Neural cell (in vitro differentiated cells): Measurements from ENCODE around the gene LBHD1. TPM values are rescaled to one million over a fixed set of nuclear protein-coding genes. Genes with fewer than 3 reads are reported as not detected.
A peak's percentile ranks its signal among the peaks of the same experiment; 100 is the strongest.
"Not testable (repeated sequence)": the region's sequence is repeated elsewhere in the genome, so short reads cannot be mapped to it uniquely, and the experiment has no call there.

ENCODE experiments used
- H2AFZ ChIP-seq: fragments of 200-600, 300-800 bp; sonication (generic), shearing (Covaris generic); 2 replicates; pipeline ENCODE4 v1.6.0; 2014; ENCODE audit warnings: low read depth, mild to moderate bottlenecking, antibody characterized with exemption, low read length, moderate library complexity
- H3F3A ChIP-seq: fragments of 200-600 bp; shearing (Covaris generic); 2 replicates; pipeline ENCODE4 v1.6.1; 2016; ENCODE audit warnings: mild to moderate bottlenecking, moderate library complexity, mixed read lengths, antibody characterized with exemption, low read length; ENCODE audit not compliant: insufficient read depth, poor library complexity, severe bottlenecking
- H3K27ac ChIP-seq: fragments of 200-600, 300-800 bp; sonication (generic), shearing (Covaris generic); 2 replicates; pipeline ENCODE4 v1.5.1; 2014; ENCODE audit warnings: mild to moderate bottlenecking, low read length, moderate library complexity
- H3K27me3 ChIP-seq: fragments of 300-800, 200-600 bp; sonication (generic), shearing (Covaris generic); 2 replicates; pipeline ENCODE4 v1.6.0; 2014; ENCODE audit warnings: mild to moderate bottlenecking, low read depth, low read length, moderate library complexity; ENCODE audit not compliant: insufficient read depth
- H3K36me3 ChIP-seq: fragments of 300-800, 200-600 bp; sonication (generic), shearing (Covaris generic); 2 replicates; pipeline ENCODE4 v1.5.1; 2014; ENCODE audit warnings: mild to moderate bottlenecking, antibody characterized with exemption, low read length, moderate library complexity; ENCODE audit not compliant: insufficient read depth
- H3K4me2 ChIP-seq: fragments of 300-800, 200-600 bp; sonication (generic), shearing (Covaris generic); 2 replicates; pipeline ENCODE4 v1.6.0; 2014; ENCODE audit warnings: mild to moderate bottlenecking, low read length
- H3K4me3 ChIP-seq: fragments of 300-800, 200-600 bp; sonication (generic), shearing (Covaris generic); 2 replicates; pipeline ENCODE4 v1.5.1; 2014; ENCODE audit warnings: mild to moderate bottlenecking, low read length, moderate library complexity
- H3K79me2 ChIP-seq: fragments of 200-600 bp; shearing (Covaris generic); replicated peaks from 2 replicates; pipeline ENCODE4 v1.6.0; 2014; ENCODE audit warnings: mild to moderate bottlenecking, low read length, moderate library complexity; ENCODE audit not compliant: insufficient read depth
- H3K9ac ChIP-seq: fragments of 300-800, 200-600 bp; sonication (generic), shearing (Covaris generic); 2 replicates; pipeline ENCODE4 v1.6.1; 2016; ENCODE audit warnings: mild to moderate bottlenecking, low read length, mixed read lengths
- H3K9me2 ChIP-seq: fragments of 200-600 bp; shearing (Covaris generic); 2 replicates; pipeline ENCODE4 v1.6.1; 2016; ENCODE audit warnings: mild to moderate bottlenecking, low read length, mixed read lengths; ENCODE audit not compliant: insufficient read depth
- H3K9me3 ChIP-seq: fragments of 200-600, 300-800 bp; sonication (generic), shearing (Covaris generic); 2 replicates; pipeline ENCODE4 v1.6.1; 2016; ENCODE audit warnings: mild to moderate bottlenecking, mixed run types, low read length, moderate library complexity, mixed read lengths
- H4K20me1 ChIP-seq: fragments of 200-600 bp; shearing (Covaris generic); 2 replicates; pipeline ENCODE4 v1.6.1; 2016; ENCODE audit warnings: mild to moderate bottlenecking, mixed run types; ENCODE audit not compliant: insufficient read depth
- EP300 ChIP-seq: fragments of 450-650 bp; conservative IDR thresholded peaks from 2 replicates; pipeline ENCODE4 v1.6.1; 2014; ENCODE audit warnings: antibody characterized with exemption, mild to moderate bottlenecking, moderate library complexity; ENCODE audit not compliant: poor library complexity, severe bottlenecking
- EZH2 ChIP-seq: fragments of 200-600, 300-800 bp; shearing (Covaris generic), sonication (generic); IDR thresholded peaks from 2 replicates; pipeline ENCODE4 v1.6.1; 2014; ENCODE audit warnings: antibody characterized with exemption, low read length, borderline replicate concordance, mild to moderate bottlenecking; ENCODE audit not compliant: insufficient read depth, poor library complexity, severe bottlenecking
- MXI1 ChIP-seq: fragments of 450-650 bp; conservative IDR thresholded peaks from 2 replicates; pipeline ENCODE4 v1.6.1; 2014; ENCODE audit warnings: antibody characterized with exemption, mild to moderate bottlenecking; ENCODE audit not compliant: poor library complexity, severe bottlenecking
- POLR2AphosphoS5 ChIP-seq: IDR thresholded peaks from 2 replicates; pipeline ENCODE4 v1.6.1; 2012
- RAD21 ChIP-seq: fragments of 450-650 bp; conservative IDR thresholded peaks from 2 replicates; pipeline ENCODE4 v1.6.1; 2014; ENCODE audit warnings: antibody characterized with exemption, mild to moderate bottlenecking, moderate library complexity
- SMC3 ChIP-seq: fragments of 450-650 bp; conservative IDR thresholded peaks from 2 replicates; pipeline ENCODE4 v1.6.1; 2014; ENCODE audit warnings: antibody characterized with exemption, mild to moderate bottlenecking, moderate library complexity; ENCODE audit not compliant: poor library complexity
- TAF1 ChIP-seq: IDR thresholded peaks from 2 replicates; pipeline ENCODE4 v1.6.1; 2012; ENCODE audit warnings: low read depth
- polyA plus RNA-seq: library from polyadenylated mRNA; depleted of rRNA; stranded (reverse); fragments of >200 nt; gene quantifications from 2 replicates; pipeline ENCODE4 v1.2.3, GENCODE V29; 2014
- TF ChIP-seq, protein P1 (sequence below): IDR thresholded peaks from 2 replicates; pipeline ENCODE4 v1.6.1; 2012; ENCODE audit warnings: borderline replicate concordance
- TF ChIP-seq, protein P2 (sequence below): fragments of 450-650 bp; IDR thresholded peaks from 2 replicates; pipeline ENCODE4 v1.5.1; 2014; ENCODE audit warnings: antibody characterized with exemption, mild to moderate bottlenecking, moderate library complexity; ENCODE audit not compliant: poor library complexity, severe bottlenecking

Gene LBHD1
- polyA plus RNA-seq, 1 donor from 2014 or later: 10.6 TPM

DNA sequence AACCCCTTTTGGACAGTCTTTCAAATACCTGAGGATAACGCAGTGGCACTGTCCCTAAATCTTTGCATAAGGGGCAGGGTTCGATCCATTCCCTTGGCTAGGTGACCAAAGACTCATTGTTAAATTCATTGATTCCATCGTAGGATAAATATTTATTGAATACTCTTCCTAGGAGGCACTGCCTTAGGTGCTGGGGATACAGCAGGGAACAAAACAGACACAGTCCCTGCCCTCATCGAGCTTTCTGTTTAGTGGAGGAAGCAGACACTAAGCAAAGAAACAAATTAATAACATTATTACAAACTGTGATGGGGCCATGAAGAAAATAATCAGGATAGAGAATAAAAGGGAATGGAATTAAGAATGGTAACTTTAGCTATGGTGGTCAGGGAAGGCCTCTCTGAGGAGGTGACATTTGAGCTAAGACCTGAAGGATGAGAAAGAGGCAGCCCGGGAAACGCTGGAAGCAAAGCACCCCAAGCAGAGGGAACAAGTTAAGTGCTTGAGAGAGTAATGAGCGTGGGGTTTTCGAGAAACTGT lies 51.0 kb downstream of the LBHD1 start:
- peak overlapping the region; percentile 81 for H3K4me3 ChIP-seq
- H3K36me3 ChIP-seq: no peaks in the 10 kb centered on the region
- TF ChIP-seq SMC3 (no peak), EZH2 (no peak), RAD21 (no peak), MXI1 (no peak), POLR2AphosphoS5 (no peak), TAF1 (no peak), EP300 (no peak)
- TF ChIP-seq, protein P1, sequence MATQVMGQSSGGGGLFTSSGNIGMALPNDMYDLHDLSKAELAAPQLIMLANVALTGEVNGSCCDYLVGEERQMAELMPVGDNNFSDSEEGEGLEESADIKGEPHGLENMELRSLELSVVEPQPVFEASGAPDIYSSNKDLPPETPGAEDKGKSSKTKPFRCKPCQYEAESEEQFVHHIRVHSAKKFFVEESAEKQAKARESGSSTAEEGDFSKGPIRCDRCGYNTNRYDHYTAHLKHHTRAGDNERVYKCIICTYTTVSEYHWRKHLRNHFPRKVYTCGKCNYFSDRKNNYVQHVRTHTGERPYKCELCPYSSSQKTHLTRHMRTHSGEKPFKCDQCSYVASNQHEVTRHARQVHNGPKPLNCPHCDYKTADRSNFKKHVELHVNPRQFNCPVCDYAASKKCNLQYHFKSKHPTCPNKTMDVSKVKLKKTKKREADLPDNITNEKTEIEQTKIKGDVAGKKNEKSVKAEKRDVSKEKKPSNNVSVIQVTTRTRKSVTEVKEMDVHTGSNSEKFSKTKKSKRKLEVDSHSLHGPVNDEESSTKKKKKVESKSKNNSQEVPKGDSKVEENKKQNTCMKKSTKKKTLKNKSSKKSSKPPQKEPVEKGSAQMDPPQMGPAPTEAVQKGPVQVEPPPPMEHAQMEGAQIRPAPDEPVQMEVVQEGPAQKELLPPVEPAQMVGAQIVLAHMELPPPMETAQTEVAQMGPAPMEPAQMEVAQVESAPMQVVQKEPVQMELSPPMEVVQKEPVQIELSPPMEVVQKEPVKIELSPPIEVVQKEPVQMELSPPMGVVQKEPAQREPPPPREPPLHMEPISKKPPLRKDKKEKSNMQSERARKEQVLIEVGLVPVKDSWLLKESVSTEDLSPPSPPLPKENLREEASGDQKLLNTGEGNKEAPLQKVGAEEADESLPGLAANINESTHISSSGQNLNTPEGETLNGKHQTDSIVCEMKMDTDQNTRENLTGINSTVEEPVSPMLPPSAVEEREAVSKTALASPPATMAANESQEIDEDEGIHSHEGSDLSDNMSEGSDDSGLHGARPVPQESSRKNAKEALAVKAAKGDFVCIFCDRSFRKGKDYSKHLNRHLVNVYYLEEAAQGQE: no peak
- TF ChIP-seq, protein P2, sequence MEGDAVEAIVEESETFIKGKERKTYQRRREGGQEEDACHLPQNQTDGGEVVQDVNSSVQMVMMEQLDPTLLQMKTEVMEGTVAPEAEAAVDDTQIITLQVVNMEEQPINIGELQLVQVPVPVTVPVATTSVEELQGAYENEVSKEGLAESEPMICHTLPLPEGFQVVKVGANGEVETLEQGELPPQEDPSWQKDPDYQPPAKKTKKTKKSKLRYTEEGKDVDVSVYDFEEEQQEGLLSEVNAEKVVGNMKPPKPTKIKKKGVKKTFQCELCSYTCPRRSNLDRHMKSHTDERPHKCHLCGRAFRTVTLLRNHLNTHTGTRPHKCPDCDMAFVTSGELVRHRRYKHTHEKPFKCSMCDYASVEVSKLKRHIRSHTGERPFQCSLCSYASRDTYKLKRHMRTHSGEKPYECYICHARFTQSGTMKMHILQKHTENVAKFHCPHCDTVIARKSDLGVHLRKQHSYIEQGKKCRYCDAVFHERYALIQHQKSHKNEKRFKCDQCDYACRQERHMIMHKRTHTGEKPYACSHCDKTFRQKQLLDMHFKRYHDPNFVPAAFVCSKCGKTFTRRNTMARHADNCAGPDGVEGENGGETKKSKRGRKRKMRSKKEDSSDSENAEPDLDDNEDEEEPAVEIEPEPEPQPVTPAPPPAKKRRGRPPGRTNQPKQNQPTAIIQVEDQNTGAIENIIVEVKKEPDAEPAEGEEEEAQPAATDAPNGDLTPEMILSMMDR: no peak
- peaks cover 6% of the 10 kb centered on the region for H3F3A ChIP-seq
- H3K79me2 ChIP-seq: peaks cover 8% of the 10 kb centered on the region
- no peaks in the 10 kb centered on the region for H3K27me3 ChIP-seq
- no peaks in the 10 kb centered on the region for H4K20me1 ChIP-seq
- peak overlapping the region; percentile 78 for H3K27ac ChIP-seq
- peak overlapping the region; percentile 87 for H3K4me2 ChIP-seq
- H3K9me2 ChIP-seq: no peaks in the 10 kb centered on the region
- peak overlapping the region; percentile 93 for H3K9ac ChIP-seq
- peak overlapping the region; percentile 54 for H2AFZ ChIP-seq
- no peaks in the 10 kb centered on the region for H3K9me3 ChIP-seq

DNA sequence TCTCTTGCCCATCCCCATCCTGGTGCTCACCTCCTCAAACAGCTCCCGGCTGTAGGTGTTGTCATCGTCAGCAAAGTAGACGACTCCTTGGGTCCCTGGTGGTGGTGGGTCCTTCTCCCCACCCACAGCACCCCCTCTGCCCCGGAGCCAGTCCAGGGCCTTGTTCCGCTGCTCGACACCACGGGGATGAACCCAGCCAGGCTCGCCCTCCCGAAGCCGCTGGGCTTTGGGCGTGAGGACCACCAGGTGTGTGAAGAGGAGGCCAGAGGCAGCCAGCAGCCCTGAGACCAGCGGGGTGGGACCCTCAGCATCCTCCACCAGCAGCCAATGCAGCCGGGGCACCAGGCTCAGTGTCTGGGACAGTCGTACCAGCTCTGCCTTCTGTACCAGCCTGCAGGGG lies 55.1 kb downstream of the LBHD1 start:
- not testable (repeated sequence) for H3K4me2 ChIP-seq, H3K79me2 ChIP-seq, H3K9me3 ChIP-seq, H4K20me1 ChIP-seq, H3K4me3 ChIP-seq, H3K27me3 ChIP-seq, H3K27ac ChIP-seq, H3K9ac ChIP-seq, H3F3A ChIP-seq, H3K36me3 ChIP-seq, H3K9me2 ChIP-seq, H2AFZ ChIP-seq

DNA sequence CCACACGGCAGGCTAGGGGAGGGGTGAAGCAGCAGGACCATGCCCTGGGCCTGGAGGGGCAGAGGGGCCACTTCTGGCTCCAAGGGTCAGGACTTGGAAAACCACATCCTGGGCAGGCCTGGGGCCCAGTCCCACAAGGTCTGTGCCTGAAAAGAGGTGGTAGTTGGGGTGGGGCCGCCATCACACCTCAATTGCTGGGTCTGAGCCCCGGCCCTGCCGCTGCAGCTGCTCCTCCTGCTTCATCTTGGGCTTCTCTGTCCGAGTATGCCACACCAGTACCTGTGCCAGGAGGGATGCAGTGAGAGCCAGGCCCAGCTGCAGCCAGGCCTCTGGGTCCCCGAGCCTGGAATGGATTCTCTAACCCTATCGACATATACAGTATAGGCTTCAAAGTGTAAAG lies 56.5 kb downstream of the LBHD1 start:
- Histone ChIP-seq H3K9ac (no peak overlapping the region), H3K79me2 (peaks cover 3% of the 10 kb centered on the region), H3K9me3 (no peaks in the 10 kb centered on the region), H3K36me3 (no peaks in the 10 kb centered on the region), H3K27ac (no peak overlapping the region), H3K9me2 (no peaks in the 10 kb centered on the region), H4K20me1 (no peaks in the 10 kb centered on the region), H3K27me3 (peaks cover 8% of the 10 kb centered on the region), H2AFZ (no peak overlapping the region), H3K4me2 (no peak overlapping the region), H3K4me3 (no peak overlapping the region), H3F3A (no peaks in the 10 kb centered on the region)
- no peak for TF ChIP-seq POLR2AphosphoS5
- TF ChIP-seq, protein P1: no peak
- no peak for TF ChIP-seq RAD21
- TF ChIP-seq SMC3: no peak
- TF ChIP-seq TAF1: no peak
- TF ChIP-seq EP300: no peak
- no peak for TF ChIP-seq EZH2
- TF ChIP-seq MXI1: no peak
- TF ChIP-seq, protein P2: no peak
